ENCODE measurements around the gene MIER3. TPM values are rescaled to one million over a fixed set of nuclear protein-coding genes. Genes with fewer than 3 reads are reported as not detected.

Gene MIER3
- total and polyA plus RNA-seq, 9 of the 15 experiments (the other 6 are each of a cell fraction or from before 2014, with no cell fraction given), result 4.1 to 29.3 (median 13.0) TPM

GRCh38 chr5:56909294-56910209 is 42.4 kb downstream of the MIER3 start, which contains the start of gene SETD9 (continued):
- TF ChIP-seq MIER1 (IDR thresholded peaks at IDR 0.05; ENCODE audit: low read depth) (no peak), ZSCAN32 (CRISPR knock-in tag; IDR thresholded peaks at IDR 0.05) (no peak), ZKSCAN8 (CRISPR knock-in tag; IDR thresholded peaks at IDR 0.05) (no peak), ZFPM2 (CRISPR knock-in tag; IDR thresholded peaks at IDR 0.05) (no peak), ZBTB11 (CRISPR knock-in tag; IDR thresholded peaks at IDR 0.05) (peak in 1 of 3 experiments; percentile 64; a peak in 1 of 6 replicates), POLR2B (IDR thresholded peaks at IDR 0.05; ENCODE audit: low read depth, partially characterized antibody) (peak; percentile 95), TEAD4 (IDR thresholded peaks at IDR 0.05; ENCODE audit: low read length) (peak; percentile 30; the same call in 1 of the 2 replicates), TEAD4 (CRISPR knock-in tag; IDR thresholded peaks at IDR 0.05; ENCODE audit: borderline replicate concordance) (no peak), HNRNPL (IDR thresholded peaks at IDR 0.05; ENCODE audit: low read depth, low read length) (0 out of 2 replicates have a peak, but pooled peaks have one; percentile 20), KLF10 (CRISPR knock-in tag; IDR thresholded peaks at IDR 0.05) (no peak), RFX5 (IDR thresholded peaks at IDR 0.05; ENCODE audit: low read depth, low read length) (no peak), TFAP4 (CRISPR knock-in tag; IDR thresholded peaks at IDR 0.05; ENCODE audit: borderline replicate concordance) (peak; percentile 41), ZNF717 (CRISPR knock-in tag; IDR thresholded peaks at IDR 0.05) (no peak), NCOA6 (IDR thresholded peaks at IDR 0.05) (peak; percentile 75), STAG1 (CRISPR knock-in tag; IDR thresholded peaks at IDR 0.05; ENCODE audit: borderline replicate concordance) (no peak), NEUROD1 (IDR thresholded peaks at IDR 0.05; ENCODE audit: borderline replicate concordance, low read depth, low read length, partially characterized antibody) (peak; percentile 18), MTA1 (IDR thresholded peaks at IDR 0.05; ENCODE audit: borderline replicate concordance) (no peak; the same call in 1 of the 2 replicates), MCM7 (IDR thresholded peaks at IDR 0.05) (no peak), HNRNPLL (IDR thresholded peaks at IDR 0.05; ENCODE audit: low read depth, low read length, poor library complexity, severe bottlenecking) (no peak), USF1 (CRISPR knock-in tag; IDR thresholded peaks at IDR 0.05) (no peak), NCOA1 (IDR thresholded peaks at IDR 0.05; ENCODE audit: low read depth) (no peak), TCF7 (IDR thresholded peaks at IDR 0.05; ENCODE audit: borderline replicate concordance) (0 out of 2 replicates have a peak, but pooled peaks have one; percentile 6), ZNF347 (CRISPR knock-in tag; IDR thresholded peaks at IDR 0.05; ENCODE audit: low read depth) (no peak), HCFC1 (IDR thresholded peaks at IDR 0.05; ENCODE audit: low read depth, low read length) (no peak)
